Activated naive CD8-positive, alpha-beta T cell treated with anti-CD3 and anti-CD28 coated beads, Interleukin-2, amount 50 U/mL, for 16 hours (primary cell): Measurements from ENCODE around the gene ABHD12B.
"Not testable (repeated sequence)": the region's sequence is repeated elsewhere in the genome, so short reads cannot be mapped to it uniquely, and the experiment has no call there.

ENCODE experiments used
- DNase-seq: peaks from one replicate; pipeline ENCODE4 v3.0.0-alpha.2; 2020; ENCODE audit warnings: low read depth, low spot score

Gene ABHD12B

GRCh38 chr14:50892255-50892654, 20.4 kb downstream of the ABHD12B start:
- DNase-seq, result no peak

DNA sequence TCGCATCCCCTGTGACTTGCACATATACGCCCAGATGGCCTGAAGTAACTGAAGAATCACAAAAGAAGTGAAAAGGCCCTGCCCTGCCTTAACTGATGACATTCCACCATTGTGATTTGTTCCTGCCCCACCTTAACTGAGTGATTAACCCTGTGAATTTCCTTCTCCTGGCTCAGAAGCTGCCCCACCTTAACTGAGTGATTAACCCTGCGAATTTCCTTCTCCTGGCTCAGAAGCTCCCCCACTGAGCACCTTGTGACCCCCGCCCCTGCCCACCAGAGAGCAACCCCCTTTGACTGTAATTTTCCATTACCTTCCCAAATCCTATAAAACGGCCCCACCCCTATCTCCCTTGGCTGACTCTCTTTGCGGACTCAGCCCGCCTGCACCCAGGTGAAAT, 24.6 kb downstream of the ABHD12B start:
- DNase-seq, result not testable (repeated sequence)

GRCh38 chr14:50897005-50897404, 25.2 kb downstream of the ABHD12B start:
- not testable (repeated sequence) for DNase-seq

GRCh38 chr14:50897658-50898175, 25.9 kb downstream of the ABHD12B start:
- no peak for DNase-seq

- DNase-seq, result no peak
These were observed 29.5 kb downstream of the ABHD12B start for GRCh38 chr14:50901361-50901760.

- DNase-seq, result no peak
These were observed 32.9 kb downstream of the ABHD12B start for GRCh38 chr14:50904719-50905118.

DNA sequence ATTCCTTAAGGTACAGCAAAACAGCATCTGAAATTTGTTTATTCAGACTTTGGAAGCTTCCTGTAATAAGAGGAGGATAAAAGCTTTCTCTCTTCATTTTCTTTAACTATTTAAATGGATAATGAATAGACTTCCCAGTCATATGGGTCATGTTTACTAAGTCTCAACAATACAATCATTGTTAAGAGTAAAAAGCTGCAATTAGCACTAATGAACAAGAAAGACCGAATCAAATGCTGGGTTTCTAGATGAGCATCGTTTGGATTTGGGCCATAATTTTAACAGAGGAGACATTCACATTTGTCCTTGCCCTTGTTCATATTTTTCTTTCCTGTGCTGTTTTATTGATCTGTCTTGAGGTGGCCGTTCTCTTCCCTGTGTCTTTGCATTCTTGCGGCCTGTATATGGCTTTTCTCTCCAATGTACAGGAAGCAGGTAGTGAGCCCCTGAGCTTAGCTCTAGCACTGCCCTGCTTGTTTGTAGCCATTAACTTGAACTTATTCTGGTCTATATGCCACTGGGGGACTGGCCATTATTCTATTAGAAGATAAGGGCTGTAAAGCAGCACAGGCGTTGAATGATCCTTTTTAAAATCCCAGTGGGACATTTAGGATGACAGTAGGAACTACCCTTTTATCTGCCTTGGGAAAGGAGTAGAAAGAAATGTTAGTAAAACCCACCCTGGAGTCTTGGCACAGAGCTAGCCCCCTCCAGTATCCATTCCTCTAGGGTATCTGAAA, 34.6 kb downstream of the ABHD12B start:
- DNase-seq, result no peak

DNA sequence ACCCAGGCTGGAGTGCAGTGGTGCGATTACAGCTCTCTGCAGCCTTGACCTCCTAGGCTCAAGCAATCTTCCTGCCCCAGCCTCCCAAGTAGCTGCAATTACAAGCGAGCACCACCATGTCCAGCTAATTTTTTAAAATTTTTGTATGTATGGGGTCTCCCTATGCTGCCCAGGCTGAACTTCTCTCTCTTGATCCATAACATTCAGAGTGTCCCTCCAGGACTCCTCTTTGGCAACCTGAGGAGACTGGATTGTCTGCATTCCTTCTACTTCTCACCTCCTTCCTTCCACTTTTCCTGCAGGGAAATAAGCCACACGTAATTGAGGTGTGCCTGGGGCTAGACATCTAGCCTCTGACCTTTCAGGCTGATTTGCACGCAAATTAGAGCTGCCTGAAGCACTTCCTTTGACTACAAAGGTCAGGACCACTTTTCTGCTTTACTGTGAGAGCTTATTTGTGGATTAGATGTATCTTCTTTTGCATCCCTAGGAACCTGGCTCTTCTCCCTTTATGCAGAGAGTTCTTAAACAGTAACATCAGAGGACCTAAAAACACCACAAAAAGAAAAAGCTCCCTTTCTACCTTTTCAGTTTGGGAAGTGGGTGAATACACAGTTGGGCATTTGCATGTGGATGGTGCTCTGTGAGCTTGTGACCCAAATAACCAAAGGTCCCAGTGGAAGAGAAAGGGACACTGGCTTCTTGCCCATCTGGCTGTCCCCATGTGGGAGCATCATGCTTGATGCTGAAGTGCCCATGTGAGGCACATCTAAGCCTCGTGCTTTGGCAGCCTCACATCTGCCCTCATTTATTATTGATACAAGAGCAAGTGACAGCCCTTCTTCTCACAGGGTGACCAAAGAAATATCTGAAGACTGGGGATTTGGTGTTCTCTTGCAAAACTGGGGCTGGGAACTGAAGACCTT, 38.9 kb downstream of the ABHD12B start:
- no peak for DNase-seq

- DNase-seq, result no peak
These were observed 45.6 kb downstream of the ABHD12B start for GRCh38 chr14:50917449-50917848.

- not testable (repeated sequence) for DNase-seq
These were observed 47.7 kb downstream of the ABHD12B start for GRCh38 chr14:50919524-50919923.

- no peak for DNase-seq
These were observed 48.8 kb downstream of the ABHD12B start for GRCh38 chr14:50920482-50921230.

- no peak for DNase-seq
These were observed 51.0 kb downstream of the ABHD12B start for GRCh38 chr14:50922803-50923202.

- no peak for DNase-seq
These were observed 52.4 kb downstream of the ABHD12B start for GRCh38 chr14:50924236-50924635.

DNA sequence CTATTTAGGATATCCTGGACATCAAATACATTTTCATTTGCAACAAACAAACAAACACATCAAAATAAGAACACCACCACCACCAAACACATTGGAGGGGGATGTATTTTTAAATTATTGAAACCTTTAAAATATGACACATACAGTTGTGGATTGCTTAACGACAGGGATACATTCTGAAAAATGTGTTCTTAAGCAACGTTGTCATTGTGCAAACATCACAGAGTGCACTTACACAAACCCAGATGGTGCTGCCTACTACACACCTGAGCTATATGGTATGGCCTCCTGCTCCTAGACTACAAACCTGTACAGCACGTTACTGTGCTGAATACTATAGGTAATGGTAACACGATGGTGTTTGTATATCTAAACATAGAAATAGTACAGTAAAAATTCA, 53.0 kb downstream of the ABHD12B start:
- no peak for DNase-seq

DNA sequence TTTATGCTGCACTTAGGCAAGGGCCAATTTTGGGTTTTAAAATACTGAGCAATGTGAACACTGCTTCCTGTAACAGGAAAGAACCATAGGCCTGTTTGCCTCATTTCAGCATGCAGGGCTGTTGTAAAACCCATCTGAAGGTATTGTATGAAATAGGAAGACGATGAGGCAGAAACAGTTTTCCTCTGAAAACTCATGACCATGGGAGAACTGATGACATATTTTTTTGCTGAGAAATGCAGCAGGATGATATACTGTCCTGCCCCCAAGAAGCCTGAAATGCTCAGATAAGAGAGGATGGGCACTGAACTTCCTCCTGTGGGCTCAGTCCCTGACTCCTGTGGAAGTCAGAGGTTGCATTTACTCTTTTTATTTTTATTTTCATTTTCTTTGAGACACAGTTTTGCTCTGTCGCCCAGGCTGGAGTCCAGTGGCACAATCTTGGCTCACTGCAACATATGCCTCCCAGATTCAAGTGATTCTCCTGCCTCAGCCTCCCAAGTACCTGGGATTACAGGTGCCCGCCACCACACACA, 55.1 kb downstream of the ABHD12B start:
- DNase-seq, result no peak

- no peak for DNase-seq
These were observed 56.3 kb downstream of the ABHD12B start for GRCh38 chr14:50928002-50928635.

DNA sequence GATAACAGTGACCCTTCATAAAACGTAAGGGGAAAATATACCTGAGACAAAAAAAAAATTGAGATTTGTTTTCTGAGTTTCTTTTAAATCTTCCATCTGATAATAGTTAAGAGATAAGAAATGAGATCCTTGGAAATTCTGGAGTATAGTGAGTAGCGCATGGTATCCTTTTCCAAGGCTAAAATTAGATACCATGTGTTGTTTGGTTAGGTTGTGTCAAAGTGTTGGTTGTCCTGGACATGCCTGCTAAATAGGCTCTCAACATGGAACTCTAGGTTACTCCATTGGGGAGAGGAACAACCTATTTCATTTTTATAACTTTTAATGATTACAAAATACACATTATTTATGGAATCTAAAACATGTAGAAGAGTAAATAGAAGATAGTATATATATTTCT, 57.7 kb downstream of the ABHD12B start:
- no peak for DNase-seq

DNA sequence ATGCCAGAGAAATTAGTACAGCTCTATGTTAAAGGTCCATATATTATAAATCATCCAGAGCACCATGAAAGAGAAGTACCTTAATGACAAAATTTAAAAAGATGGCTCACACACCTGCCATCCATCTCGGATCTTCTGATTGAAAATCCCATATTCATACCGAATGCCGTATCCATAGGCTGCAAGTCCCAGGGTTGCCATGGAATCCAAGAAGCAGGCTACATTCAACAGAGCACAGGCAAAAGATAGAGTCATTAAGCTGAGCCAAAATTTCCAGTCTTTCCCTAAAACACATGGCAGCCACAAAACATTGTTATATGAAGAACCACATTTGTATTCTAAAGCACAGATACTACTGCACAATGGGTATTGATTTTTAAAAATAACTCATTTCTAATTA, 59.7 kb downstream of the ABHD12B start:
- DNase-seq, result no peak

DNA sequence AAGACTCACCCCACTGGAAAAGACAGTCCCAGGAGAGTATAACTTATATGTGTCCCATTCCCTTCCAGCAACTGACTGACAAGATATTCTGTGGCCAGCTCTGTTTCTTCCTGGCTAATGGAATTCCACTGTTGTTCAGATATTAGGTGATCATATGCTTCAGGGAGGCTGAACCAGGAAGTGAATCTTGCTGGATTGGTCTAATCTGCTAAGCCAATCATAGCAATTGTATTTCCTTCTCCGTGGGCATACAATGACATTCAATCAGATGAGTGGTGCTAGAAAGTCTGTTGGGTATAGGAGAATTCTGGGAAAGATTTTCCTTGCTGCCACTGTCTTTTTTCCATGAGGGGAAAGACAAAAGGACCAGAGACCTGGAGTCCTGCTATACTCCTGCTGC, 60.3 kb downstream of the ABHD12B start:
- no peak for DNase-seq

GRCh38 chr14:50932592-50933495, 61.0 kb downstream of the ABHD12B start:
- DNase-seq, result no peak
